ENCODE measurements around the gene FAM210B.
A peak's percentile ranks its signal among the peaks of the same experiment; 100 is the strongest.
"Not testable (repeated sequence)": the region's sequence is repeated elsewhere in the genome, so short reads cannot be mapped to it uniquely, and the experiment has no call there.

The FAM210B gene, protein sequence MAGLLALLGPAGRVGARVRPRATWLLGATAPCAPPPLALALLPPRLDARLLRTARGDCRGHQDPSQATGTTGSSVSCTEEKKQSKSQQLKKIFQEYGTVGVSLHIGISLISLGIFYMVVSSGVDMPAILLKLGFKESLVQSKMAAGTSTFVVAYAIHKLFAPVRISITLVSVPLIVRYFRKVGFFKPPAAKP

DNA sequence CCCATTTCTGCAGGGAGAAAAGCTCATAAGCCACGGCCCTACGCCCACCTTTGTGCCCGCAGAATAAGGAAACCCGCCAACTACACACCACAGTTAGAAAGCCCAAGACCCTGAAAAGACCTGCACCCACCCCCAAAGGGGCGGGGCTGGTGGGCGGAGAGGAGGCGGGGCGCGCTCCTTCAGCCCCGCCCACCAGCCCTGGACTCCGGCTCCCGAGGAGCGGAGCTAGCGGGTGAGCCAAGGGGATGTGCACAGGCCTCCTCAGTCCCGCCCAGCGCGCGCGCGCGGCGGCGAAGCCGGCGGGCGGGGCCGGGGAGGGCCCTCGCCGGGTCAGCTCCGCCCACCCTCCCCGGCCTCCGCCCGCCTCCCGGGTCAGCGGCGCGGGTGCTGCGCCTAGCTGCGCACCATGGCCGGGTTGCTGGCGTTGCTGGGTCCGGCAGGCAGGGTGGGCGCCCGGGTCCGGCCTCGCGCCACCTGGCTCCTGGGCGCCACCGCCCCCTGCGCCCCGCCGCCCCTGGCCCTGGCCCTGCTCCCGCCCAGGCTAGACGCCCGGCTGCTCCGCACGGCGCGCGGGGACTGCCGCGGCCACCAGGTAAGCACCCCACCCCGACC lies at the start of gene FAM210B:
Gene FAM210B, plus strand, starts transcription at position 375 of the 612 bp plus-strand sequence. Its CDS starts 32 bp downstream, at position 407.
- DNase-seq (ENCODE audit: low read depth), result peak; percentile 91

DNA sequence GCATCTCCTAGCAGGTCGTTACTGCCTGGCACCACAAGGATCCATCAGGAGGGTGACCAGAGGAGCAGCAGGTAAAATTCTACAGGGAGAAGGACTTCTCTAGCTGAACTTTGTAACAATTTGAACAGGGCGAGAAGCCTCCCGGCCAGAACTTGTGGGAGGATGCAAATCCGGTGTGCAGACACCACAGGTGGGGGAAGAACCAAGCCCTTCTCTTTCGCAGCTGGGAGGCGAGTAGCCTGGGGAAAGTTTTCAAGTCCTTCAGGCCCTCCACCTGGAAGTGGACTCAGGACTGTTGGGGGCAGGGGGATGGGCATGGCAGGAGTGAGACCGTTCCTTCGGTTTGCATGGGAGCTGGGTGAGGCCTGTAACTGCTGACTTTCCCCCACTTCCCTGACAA lies 42.7 kb upstream of the FAM210B start:
- DNase-seq (ENCODE audit: low read depth), result no peak

DNA sequence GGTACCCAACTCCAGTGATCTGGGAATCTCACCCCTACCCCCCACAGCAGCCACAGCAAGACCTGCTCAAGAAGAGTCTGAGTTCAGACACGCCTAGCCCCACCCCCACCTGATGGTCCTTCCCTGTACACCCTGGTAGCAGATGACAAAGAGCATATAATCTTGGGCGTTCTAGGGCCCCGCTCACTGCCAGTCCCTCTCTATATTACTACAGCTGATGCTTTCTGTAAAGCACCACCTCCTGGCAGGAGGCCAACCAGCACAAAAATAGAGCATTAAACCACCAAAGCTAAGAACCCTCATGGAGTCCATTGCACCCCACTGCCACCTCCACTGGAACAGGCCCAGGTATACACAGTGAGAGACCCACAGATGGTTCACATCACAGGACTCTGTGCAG lies 42.3 kb upstream of the FAM210B start:
- DNase-seq (ENCODE audit: low read depth), result no peak

DNA sequence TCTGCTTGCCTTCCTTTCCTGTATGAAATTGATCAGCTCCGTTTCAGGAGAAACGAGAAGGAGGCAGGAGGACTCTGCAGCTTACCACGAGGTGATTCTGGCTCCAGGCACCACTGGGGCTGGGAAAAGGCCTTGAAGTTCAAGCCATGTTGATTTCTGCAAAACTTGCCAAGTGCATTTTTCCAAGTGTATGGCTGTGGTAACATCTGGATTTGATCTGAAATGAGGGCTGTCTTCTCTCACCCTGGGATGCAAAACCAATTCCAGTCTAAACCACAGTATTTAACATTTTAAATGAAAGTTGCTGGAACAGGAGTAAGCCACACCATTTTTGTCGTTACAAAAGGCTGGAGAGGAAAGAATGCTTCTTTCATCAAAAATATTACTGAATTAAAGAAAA lies 36.1 kb upstream of the FAM210B start:
- peak; percentile 9 for DNase-seq (ENCODE audit: low read depth)

DNA sequence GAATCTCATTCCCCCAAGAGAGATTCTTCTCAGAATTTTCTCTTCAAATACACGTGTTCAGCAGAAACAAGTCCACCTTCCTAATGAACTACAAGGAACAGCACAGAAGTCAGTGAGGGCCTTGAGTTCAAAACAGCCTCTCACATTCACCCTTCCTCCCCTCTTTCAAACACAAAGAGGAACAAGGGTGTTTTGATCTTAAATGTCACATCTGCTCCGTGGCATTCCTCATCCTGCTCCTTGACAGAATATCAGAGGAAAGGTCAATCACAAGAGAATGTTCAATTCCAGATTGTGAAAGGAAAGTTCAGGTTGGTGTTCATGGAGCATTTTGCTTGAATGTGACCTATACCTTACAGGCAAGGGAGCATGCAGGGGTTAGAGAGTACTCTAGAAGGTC lies 35.6 kb upstream of the FAM210B start:
- DNase-seq (ENCODE audit: low read depth), result no peak

DNA sequence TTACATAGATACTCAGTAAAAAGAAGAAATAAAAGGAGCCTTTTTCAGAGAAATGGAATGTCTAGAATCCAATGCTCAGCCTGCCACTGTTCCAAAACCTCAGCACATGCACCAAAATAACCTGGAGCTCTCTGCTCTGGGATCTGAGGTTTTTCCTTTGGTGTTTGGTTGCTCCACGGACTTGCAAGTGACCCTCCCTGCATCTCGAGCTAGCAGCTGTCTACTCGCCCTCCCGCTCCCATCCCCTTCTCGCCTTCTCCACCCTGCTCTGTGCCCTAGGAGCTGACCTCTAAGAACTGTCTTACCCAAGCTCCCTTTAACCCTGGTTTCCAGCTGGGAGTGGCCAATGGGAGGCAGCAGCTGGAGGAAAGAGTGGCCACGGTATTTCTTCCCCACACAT lies 35.1 kb upstream of the FAM210B start:
- DNase-seq (ENCODE audit: low read depth), result no peak

DNA sequence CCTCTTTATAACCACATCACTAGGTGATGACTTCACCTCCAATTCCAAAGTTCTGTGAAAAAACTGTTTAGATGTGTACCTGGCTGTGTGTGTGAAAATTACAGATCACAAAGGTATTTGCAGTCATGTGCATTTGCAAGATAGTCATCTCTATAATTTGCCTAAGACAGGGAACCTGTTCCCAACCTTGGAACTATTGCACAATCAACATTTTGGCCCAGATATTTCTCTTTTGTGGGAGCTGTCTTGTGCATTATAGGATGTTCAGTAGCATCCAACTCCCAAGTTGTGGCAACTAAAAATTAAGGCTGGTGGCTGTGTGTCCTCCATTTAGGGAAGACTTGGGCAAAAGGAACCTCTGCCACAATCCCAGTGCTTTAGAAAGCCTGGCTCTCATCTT lies 34.0 kb upstream of the FAM210B start:
- no peak for DNase-seq (ENCODE audit: low read depth)

DNA sequence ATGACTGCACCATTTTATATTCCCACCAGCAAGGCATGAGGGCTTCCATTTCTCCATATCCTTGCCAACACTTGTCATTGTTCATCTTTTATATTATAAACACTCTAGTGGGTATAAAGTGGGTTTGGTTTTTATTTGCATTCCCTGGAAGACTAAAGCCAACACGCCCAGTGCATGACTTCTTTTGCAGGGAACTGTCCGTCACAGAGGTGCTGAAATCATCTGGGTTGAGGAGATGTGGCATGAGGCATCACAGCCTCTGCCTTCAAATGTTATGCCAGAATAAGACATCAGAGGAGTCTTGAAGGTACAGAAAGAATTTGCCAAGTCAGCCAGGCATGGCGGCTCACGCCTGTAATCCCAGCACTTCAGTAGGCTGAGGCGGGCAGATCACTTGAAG lies 29.9 kb upstream of the FAM210B start:
- peak; percentile 30 for DNase-seq (ENCODE audit: low read depth)

DNA sequence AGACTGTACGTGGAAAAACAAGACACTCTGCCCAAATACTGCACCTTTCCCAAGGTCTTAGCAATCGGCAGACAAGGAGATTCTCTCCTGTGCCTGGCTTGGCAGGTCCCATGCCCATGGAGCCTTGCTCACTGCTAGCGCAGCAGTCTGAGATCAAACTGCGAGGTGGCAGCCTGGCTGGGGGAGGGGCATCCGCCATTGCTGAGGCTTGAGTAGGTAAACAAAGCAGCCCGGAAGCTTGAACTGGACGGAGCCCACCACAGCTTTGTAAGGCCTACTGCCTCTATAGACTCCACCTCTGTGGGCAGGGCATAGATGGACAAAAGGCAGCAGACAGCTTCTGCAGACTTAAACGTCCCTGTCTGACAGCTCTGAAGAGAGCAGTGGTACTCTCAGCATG lies 22.1 kb upstream of the FAM210B start:
- DNase-seq (ENCODE audit: low read depth), result not testable (repeated sequence)

DNA sequence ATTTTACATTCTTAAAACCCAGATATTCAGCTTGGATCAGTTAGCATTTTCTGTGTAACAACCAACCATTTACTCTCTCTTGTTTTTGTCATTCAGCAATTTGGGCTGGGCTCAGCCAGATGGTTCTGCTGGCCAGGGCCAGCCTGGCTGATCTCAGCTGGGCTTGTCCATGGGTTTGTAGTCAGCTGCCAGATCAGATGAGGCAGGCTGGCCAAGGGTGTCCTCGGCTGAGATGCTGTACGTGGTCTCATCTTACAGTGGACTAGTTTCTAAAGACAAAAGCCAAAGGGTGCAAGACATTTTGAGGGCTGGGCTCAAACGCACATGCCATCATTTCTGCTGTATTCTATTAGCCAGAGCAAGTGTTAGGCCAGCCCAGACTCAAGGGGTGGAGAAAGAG lies 16.0 kb upstream of the FAM210B start:
- DNase-seq (ENCODE audit: low read depth), result no peak

DNA sequence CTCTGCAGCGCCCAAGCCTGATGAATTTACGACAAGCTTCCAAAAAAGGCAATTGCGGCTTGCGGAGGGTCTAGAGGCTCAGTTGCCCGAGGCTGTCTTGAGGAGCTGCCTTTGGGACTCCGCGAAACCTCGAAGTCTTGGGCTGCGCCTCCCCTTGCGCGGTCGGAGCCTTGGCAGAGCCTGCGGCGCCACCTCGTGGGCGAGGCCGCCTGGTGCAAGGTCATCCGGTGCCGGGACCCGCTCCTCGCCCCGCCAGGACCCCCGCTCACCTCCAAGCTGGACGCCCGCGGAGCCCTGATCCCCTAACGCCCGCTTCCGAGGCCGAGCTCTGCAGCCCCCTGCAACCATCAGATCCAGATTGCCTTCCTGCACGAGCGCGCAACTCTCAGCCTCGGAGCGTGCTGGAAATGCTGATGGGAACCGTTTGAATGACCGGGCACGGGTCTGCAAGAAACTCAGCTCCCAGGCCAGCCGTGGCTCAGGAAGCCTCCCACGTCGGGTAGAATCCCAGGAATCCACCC lies 14.9 kb upstream of the FAM210B start:
- DNase-seq (ENCODE audit: low read depth), result peak; percentile 46

DNA sequence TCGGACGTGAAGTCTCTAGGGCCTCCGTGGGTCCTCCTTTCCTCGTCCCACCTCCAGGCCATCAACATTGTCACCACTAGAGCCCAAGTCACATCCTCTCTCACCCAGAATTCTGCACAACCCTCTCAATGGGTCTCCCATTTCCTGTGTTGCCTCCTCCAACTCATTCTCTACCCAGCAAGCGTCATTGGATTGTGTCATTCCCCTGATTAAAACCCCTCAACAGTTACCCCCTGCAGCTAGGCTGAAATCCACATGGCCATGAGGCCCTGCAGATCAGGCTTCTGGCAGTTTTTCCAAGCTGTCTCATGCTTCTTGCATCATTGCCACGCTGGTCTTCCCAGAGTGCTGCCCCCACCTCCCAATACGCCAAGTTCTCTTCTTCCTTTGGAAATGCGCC lies 12.9 kb upstream of the FAM210B start:
- DNase-seq (ENCODE audit: low read depth), result no peak

DNA sequence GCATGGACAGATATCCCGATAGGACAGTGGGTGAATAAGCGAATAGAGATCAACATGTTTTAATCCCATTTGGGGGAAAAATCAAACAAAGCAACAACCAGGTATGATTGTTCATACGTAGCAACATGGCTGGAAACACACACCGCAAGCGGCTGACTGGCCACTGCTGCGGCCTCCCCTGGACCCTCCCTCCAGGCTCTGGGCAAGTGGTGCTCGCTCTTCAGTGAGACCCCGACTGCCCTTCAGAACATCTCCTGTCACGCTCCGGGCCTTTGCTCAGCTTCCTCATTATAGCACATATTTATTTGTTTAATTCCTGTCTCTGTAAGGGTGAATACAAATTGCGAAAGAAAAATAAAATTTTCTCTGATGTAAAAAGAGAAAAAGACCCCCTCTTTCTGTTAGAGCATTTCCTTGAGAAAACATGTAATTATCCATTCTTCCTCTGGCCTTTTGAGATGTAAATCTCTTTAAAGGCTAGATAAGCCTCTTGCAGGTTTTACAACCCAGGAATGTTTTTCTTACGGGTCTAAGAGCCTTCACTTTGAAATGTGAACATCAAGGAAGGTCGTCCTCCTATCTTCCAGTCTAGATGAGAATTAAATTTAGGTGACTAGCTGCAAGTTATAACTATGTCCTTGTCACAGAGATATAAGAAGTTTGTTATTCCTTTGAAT lies 11.0 kb upstream of the FAM210B start:
- DNase-seq (ENCODE audit: low read depth), result no peak

DNA sequence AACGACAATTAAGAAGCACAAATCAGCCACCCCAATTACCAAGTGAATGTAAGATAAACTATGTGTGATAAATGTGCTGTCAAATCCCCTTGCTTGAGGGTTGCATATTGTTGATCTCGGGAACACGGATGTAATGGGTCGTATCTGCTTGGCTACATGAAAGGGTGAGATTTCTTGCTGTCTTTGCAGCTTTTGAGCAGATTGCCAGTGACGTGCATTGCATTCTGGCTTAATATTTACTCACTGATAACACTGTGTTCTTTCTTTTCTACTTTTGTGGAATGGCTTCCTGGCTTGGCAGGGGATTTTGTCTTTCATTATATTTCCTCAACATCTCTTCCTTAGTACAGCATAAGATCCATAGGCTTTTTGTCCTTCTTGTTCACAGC lies 10.5 kb upstream of the FAM210B start:
- no peak for DNase-seq (ENCODE audit: low read depth)

DNA sequence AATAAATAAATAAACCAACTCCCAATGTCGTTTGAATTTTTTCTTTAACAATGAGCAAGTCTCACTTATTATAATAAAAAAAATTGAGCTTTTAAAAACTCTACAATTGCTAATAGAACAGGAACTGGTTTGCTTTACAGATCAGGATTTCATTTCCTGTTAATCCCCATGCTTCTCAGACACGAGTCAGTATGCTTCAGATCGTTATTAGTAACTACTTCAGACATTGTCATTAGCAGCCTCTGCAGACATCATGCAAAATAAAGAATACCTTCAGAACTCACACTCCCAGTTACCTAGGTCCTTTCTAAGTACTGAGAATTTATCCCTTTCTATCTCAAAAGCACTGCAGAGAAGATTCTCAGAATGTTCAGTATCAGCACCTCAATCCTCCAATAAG lies 10.0 kb upstream of the FAM210B start:
- DNase-seq (ENCODE audit: low read depth), result peak; percentile 34

DNA sequence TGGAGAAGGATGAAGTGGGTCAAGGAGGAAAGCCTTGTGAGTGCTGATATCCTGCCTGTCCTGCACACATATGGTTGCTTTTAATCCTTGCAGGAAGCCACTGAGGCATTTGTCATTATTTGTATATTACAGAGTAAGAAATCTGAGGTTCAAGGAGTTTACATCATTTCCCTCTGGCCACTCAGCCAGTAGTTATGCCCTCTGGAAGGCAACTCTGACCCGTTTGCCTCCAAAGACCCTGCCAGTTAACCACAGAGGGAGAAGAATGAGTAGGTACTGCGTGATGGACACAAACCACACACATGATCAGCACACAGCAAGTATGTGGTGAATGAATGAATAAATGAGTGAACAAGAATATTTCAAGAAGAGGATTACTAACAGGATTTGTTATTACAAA lies 7.9 kb upstream of the FAM210B start:
- DNase-seq (ENCODE audit: low read depth), result peak; percentile 45

DNA sequence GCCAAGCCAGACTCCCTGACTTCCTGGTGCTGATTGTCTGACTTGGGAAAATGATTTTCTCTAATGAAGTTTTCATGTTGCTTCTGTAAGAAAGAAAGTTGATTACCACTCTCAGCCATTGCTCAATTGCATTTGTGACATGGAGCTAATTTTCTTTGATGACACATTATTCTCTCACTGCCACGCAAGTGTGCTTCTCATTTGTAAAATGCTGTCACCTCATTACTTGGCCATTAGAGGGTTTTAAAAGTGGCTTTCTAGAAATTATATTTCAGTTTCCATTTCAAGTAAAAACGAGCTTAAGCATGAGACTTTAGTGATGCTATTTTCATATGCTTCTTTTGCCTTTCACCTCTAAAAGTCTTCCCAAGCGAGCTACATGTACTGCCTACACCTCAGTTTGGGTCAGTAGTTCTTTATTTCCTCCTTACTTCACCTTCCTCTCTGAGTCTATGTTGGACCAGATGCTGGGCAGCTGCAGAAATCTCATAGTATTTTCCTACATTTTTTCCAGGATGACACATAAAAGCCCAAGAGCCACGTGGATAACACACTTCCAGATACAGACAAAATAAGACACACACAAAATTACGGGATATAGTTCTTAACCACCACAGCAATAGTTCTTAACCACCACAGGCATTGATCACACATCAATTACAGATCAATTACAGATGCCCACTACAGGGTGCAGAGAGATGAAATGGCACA lies 6.3 kb upstream of the FAM210B start:
- peak; percentile 16 for DNase-seq (ENCODE audit: low read depth)

DNA sequence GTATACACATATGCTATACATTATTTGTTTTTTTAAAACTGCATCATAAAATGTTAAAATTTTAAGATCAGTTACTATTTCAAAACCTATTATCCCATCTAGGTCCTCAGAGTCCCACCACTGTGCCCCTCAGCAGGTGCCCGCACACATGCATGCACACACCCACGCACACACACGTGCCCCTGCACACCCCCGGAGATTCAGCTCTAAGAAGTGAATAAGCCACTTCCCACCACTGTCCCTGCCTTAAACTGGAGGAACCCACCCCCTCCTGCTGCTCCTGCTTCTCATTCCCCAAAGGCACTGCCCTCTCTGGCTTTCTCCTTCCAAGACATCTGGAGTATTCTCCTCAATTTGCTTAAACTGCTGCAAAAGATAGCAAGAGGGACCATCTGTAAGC lies 5.4 kb upstream of the FAM210B start:
- DNase-seq (ENCODE audit: low read depth), result no peak

DNA sequence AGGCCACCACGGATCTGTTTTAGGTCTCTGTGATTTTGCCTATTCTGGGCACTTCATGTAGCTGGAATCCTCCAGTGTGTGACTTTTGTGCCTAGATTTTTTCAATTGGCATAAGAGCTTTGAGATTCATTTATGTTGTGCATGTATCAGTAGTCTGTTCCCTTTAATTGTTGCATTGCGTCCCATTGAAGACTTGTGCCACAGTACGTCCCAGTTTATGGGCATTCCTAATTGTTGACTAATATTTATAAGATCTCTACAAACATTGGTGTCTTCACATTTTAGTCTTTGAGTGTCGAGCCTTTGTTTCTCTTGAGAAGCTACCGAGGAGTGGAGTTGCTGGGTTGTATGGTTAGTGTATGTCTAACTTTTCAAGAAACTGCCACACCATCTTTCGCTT lies 704 bp upstream of the FAM210B start:
- DNase-seq (ENCODE audit: low read depth), result peak; percentile 59

DNA sequence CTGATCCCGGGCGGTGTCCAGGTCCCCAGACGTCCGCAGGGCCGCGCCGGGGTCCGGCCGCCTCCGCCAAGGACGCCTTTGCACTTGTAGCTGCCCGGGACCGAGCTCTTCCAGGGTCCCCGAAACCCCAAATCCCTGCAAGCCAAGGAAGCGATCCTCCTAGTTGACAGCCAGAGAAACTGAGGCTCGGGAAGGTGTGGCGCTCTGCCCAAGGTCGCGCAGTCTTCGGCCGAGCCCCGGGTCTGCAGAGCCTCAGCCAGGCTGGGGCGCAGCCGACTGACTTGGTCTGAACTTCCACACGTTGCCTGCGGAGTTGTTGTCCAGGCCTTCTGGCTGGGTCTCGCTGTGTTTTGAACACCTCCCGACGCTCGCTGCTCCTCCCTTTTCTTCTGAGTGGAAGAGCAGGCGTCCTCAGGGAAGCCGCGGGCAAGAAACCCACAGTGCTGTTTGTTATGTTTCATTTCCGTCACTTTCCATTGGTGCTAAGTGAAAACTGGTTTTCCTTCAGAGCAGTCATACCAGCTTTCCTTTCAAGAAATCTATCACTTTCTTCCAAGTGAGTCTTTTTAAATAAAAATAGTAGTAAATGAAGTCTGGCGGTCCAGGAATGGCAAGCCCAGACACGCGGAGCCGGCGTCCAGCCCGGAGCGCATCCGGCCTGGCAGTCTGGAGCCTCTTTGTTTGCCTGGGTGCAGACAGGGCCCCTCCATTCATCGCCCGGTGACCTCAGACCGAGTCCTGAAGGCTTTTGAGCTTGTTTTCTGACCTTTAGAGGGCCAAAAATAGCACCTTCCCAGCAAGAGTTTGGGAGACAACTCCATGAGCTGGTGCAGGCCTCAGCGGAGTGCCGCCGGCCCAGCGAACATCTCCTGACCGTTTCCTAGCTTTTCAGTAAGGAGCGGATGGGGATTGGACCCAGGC lies 698 bp downstream of the FAM210B start:
- DNase-seq (ENCODE audit: low read depth), result peak; percentile 76

DNA sequence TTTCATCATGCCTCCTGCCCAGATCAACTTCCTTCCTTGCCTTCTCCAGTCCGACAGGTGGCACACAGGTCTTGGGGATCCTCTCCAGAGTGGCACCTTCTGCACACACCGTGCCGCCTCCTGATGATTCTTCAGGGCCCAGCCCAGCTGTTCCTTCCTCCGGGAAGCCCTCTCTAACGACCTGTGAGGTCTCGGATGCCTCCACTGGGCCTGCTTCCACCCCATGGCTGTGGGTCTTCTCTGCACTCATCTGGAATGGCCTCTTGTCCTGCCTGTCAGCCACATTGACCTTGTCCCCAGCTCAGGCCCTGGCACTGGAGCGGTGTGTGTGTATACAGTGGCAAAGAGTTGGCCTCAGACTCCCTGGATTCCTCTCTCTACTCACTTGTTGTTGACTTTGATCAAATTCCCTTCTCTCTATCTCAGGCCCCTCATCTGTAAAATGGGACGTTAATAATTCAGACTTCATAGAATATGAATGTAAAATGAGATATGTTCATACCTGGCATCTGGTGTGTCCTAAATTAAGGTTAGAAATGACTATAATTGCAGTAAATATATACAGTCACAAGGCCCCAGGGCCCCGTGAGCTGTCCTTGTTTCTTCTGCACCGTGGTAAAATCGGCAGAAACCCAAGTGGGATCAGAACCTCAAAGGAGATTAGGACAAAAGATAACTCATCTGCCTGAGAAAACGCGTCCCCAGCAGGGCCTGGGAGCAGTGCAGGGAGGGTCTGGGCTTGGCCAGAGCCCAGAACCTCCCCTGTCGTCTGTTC lies 1.5 kb downstream of the FAM210B start:
- DNase-seq (ENCODE audit: low read depth), result no peak
